ENCODE results near the gene PTHLH.

DNA sequence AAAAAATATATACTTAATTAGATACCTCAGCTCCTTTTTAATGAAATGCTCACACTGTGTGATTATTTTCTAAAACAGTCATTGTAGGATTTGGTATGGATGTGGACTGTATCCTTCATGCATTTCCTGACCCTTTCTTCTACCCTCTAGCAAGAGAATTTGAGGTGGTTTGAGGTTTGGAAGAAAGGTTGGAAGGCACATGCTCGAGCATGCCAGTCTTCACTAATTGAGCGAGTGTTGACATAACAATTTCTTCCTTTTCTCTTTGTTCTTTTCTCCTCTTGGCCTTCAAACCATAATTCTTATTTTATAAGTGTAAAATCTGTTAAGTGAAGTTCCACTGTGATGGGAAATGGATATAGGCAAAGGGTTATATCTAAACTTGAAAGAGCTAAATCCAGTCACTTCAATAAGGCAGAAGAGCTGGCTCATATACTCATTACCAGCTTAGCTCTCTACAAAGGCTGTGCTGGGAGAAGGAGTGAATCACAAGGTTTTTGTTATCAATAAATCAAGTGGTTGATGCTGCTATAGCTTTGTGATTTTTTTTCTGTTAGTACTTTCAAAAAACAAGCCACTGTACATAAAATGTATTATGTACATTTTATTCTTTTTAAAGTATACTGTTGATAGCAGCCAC lies 16.2 kb upstream of the PTHLH start:
- TF ChIP-seq ZNF274 (IDR thresholded peaks at IDR 0.05; ENCODE audit: low read depth, low read length) (no peak), SUZ12 (IDR thresholded peaks at IDR 0.05; ENCODE audit: extremely low read depth, insufficient read depth, insufficient read length) (no peak)

Measured in NT2/D1 (cell line).